ENCODE results near the gene DNASE2.

- TF ChIP-seq CTCF (conservative IDR thresholded peaks at IDR 0.05; ENCODE audit: low read depth, low read length): no peak
- no peak for TF ChIP-seq EZH2 (IDR thresholded peaks at IDR 0.05; ENCODE audit: borderline replicate concordance, low read depth, low read length, poor library complexity, severe bottlenecking)
These were observed 8.0 kb downstream of the DNASE2 start for GRCh38 chr19:12872941-12873890.

All from A673 (cell line).